Measurements from ENCODE around the gene KCNT2. TPM values are rescaled to one million over a fixed set of nuclear protein-coding genes. Genes with fewer than 3 reads are reported as not detected.

The KCNT2 gene
- total and polyA plus RNA-seq, 9 of the 15 experiments (the other 6 are each of a cell fraction or from before 2014, with no cell fraction given): 0.13 to 0.73 (median 0.28) TPM

DNA sequence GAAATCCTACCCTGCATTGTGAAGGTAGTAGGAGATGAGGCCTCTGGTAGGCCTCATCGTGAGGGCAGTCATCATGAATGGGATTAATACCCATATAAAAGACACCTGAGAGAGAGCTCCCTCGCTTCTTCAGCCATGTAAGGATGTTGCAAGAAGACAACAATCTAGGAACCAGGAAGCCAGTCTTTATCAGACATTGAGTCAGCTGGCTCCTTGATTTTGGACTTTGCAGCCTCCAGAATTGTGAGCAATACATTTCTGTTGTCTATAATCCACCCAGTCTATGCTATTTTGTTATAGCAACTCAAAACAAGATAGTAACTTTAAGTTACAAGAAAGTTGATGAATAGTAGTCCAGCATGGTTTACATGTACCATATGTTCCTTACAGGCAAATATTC is 208.5 kb downstream of the KCNT2 start (continued):
- TF ChIP-seq ESRRB (CRISPR knock-in tag; IDR thresholded peaks at IDR 0.05; ENCODE audit: borderline replicate concordance): no peak
- TF ChIP-seq ZNF41 (CRISPR knock-in tag; conservative IDR thresholded peaks at IDR 0.05): no peak
- no peak for TF ChIP-seq HSF4 (CRISPR knock-in tag; IDR thresholded peaks at IDR 0.05; ENCODE audit: borderline replicate concordance)
- no peak for TF ChIP-seq ZZZ3 (IDR thresholded peaks at IDR 0.05)

DNA sequence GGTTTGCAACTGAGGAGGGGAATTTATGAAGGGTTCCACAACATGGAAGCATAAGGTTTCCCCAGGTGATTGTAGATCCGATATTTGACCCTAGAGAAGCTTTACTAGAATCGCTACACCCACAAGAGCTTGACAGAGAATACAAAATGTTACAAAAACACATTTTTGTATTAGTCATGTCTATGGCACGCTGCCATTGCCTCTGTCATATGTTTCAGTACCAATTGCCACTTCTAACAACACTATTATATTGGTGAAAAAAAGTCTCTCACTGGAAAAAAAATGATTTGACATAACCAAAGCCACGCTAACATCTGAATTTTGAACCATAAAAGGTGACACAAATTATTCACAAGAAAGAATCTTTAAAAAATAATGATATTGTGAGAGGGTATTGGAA is 214.5 kb downstream of the KCNT2 start:
- ATAC-seq: no peak
- H3K4me1 ChIP-seq (replicated peaks in 1 of 2; ENCODE audit: control insufficient read depth in 2 of 2, insufficient read depth in 2 of 2, low read length in 2 of 2): no peaks in the 10 kb centered on the region
- no peak overlapping the region for H3K4me3 ChIP-seq
- in situ Hi-C loops (cut with MboI): no loop called here
- ChIA-PET CTCF (ENCODE audit: low intra/inter-chr PET ratio) (no interaction called here), POLR2A (no interaction called here)
- 13% methylated on average over 4 of the region's 4 CpGs for WGBS (ENCODE audit: insufficient coverage, low coverage, missing lambda C conversion rate)
- H3K9ac ChIP-seq (ENCODE audit: insufficient read depth in 1 of 2, low read depth in 2 of 2, low read length in 2 of 2): no peak overlapping the region
- no peaks in the 10 kb centered on the region for H3K9me1 ChIP-seq (ENCODE audit: control insufficient read depth, insufficient read depth, low read length)
- no peak for FAIRE-seq
- no peaks in the 10 kb centered on the region for H3K36me3 ChIP-seq (ENCODE audit: control insufficient read depth, insufficient read depth, low read length)
- DNase-seq (ENCODE audit: extremely low read depth in 1 of 4, low spot score in 3 of 4): no peak
- H3K79me2 ChIP-seq (ENCODE audit: control insufficient read depth, insufficient read depth, low read length): no peaks in the 10 kb centered on the region
- no peak overlapping the region for H2AFZ ChIP-seq (ENCODE audit: low read depth, low read length)
- no peak overlapping the region for H3K4me2 ChIP-seq (ENCODE audit: insufficient read depth, low read length)
- TF ChIP-seq ADNP (tag; IDR thresholded peaks at IDR 0.05): no peak
- TF ChIP-seq, protein P1, sequence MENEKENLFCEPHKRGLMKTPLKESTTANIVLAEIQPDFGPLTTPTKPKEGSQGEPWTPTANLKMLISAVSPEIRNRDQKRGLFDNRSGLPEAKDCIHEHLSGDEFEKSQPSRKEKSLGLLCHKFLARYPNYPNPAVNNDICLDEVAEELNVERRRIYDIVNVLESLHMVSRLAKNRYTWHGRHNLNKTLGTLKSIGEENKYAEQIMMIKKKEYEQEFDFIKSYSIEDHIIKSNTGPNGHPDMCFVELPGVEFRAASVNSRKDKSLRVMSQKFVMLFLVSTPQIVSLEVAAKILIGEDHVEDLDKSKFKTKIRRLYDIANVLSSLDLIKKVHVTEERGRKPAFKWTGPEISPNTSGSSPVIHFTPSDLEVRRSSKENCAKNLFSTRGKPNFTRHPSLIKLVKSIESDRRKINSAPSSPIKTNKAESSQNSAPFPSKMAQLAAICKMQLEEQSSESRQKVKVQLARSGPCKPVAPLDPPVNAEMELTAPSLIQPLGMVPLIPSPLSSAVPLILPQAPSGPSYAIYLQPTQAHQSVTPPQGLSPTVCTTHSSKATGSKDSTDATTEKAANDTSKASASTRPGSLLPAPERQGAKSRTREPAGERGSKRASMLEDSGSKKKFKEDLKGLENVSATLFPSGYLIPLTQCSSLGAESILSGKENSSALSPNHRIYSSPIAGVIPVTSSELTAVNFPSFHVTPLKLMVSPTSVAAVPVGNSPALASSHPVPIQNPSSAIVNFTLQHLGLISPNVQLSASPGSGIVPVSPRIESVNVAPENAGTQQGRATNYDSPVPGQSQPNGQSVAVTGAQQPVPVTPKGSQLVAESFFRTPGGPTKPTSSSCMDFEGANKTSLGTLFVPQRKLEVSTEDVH (IDR thresholded peaks at IDR 0.05; ENCODE audit: low read depth, partially characterized antibody): no peak
- no peak for TF ChIP-seq NCOR1 (IDR thresholded peaks at IDR 0.05)
- no peak for TF ChIP-seq SREBF2 (CRISPR knock-in tag; IDR thresholded peaks at IDR 0.05)
- TF ChIP-seq MTF1 (CRISPR knock-in tag; IDR thresholded peaks at IDR 0.05; ENCODE audit: borderline replicate concordance): no peak
- TF ChIP-seq CREBBP (IDR thresholded peaks at IDR 0.05; ENCODE audit: low read depth, low read length): no peak
- no peak for TF ChIP-seq PHB (CRISPR knock-in tag; IDR thresholded peaks at IDR 0.05)
- TF ChIP-seq SOX6 (IDR thresholded peaks at IDR 0.05): no peak
- no peak for TF ChIP-seq ZSCAN29 (IDR thresholded peaks at IDR 0.05)
- no peak for TF ChIP-seq TAF15 (IDR thresholded peaks at IDR 0.05; ENCODE audit: low read depth, low read length)
- TF ChIP-seq MAFG (tag; conservative IDR thresholded peaks at IDR 0.05): no peak
- no peak for TF ChIP-seq HEY1 (CRISPR knock-in tag; IDR thresholded peaks at IDR 0.05; ENCODE audit: borderline replicate concordance)
- TF ChIP-seq ZFP1 (CRISPR knock-in tag; IDR thresholded peaks at IDR 0.05): no peak
- TF ChIP-seq, protein P2, sequence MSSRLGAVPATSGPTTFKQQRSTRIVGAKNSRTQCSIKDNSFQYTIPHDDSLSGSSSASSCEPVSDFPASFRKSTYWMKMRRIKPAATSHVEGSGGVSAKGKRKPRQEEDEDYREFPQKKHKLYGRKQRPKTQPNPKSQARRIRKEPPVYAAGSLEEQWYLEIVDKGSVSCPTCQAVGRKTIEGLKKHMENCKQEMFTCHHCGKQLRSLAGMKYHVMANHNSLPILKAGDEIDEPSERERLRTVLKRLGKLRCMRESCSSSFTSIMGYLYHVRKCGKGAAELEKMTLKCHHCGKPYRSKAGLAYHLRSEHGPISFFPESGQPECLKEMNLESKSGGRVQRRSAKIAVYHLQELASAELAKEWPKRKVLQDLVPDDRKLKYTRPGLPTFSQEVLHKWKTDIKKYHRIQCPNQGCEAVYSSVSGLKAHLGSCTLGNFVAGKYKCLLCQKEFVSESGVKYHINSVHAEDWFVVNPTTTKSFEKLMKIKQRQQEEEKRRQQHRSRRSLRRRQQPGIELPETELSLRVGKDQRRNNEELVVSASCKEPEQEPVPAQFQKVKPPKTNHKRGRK (tag; IDR thresholded peaks at IDR 0.05): no peak
- TF ChIP-seq ZNF3 (CRISPR knock-in tag; IDR thresholded peaks at IDR 0.05): no peak
- no peak for TF ChIP-seq SAFB (IDR thresholded peaks at IDR 0.05; ENCODE audit: borderline replicate concordance, low read depth, low read length)
- no peaks in the 10 kb centered on the region for H4K20me1 ChIP-seq (replicated peaks; ENCODE audit: control insufficient read depth, insufficient read depth, low read length)
- BruUV-seq (replicated peaks): no TSS peak
- intact Hi-C loops (cut with micrococcal nuclease): no loop called here
- no peak overlapping the region for H3K27ac ChIP-seq (ENCODE audit: extremely low read depth, low read depth, low read length)
- no peaks in the 10 kb centered on the region for H3K27me3 ChIP-seq (ENCODE audit: control insufficient read depth in 2 of 2, insufficient read depth in 2 of 2, low read length in 2 of 2)
- no peaks in the 10 kb centered on the region for H3K9me3 ChIP-seq (replicated peaks; ENCODE audit: control insufficient read depth, insufficient read depth, low read depth, low read length)
